HCT116 (cell line): Measurements from ENCODE around the gene ARMC6. TPM values are rescaled to one million over a fixed set of nuclear protein-coding genes. Genes with fewer than 3 reads are reported as not detected.

Experiments
- ATAC-seq: fragments of 200-7000 bp; cut with Tn5 transposase; 2 replicates; pipeline ENCODE4 v1.9.1; 2020; ENCODE audit warnings: mild to moderate bottlenecking, moderate library complexity
- BruUV-seq: library from RNA; stranded (reverse); fragments of 400-500 nt; replicated peaks from 2 replicates; lab custom pipeline; 2021; lab: Mats Ljungman, UMichigan
- CTCF ChIA-PET: fragments of 300-600 bp; sonication (Branson Sonifier 250); formaldehyde crosslinking; loops from one replicate; lab custom pipeline; 2021; ENCODE audit warnings: antibody characterized with exemption; lab: Charles Lee
- POLR2A ChIA-PET: fragments of 300-600, 350-600 bp; sonication (Branson Sonifier 250); formaldehyde crosslinking; loops from one replicate; lab custom pipeline; 2021; ENCODE audit warnings: antibody characterized with exemption; lab: Charles Lee
- RAD21 ChIA-PET, 2 experiments: fragments of 300-600 bp; sonication (Branson Sonifier 250); formaldehyde crosslinking; loops; one replicate each; lab custom pipeline; 2023; ENCODE audit warnings: low total read pairs in 2 of 2; ENCODE audit not compliant: uncharacterized antibody in 2 of 2, unreplicated experiment in 2 of 2, low non-redundant PET in 1 of 2; lab: Charles Lee
- DNase-seq: peaks from one replicate; pipeline ENCODE4 v3.0.0-alpha.2; 2010; ENCODE audit warnings: low read depth, low spot score
- H2AFZ ChIP-seq: fragments of 200-600 bp; shearing (Covaris generic), sonication (generic); 2 replicates; pipeline ENCODE4 v1.6.1; 2017; ENCODE audit warnings: low read depth, mixed run types, mixed read lengths, antibody characterized with exemption, low read length; ENCODE audit not compliant: poor library complexity, severe bottlenecking
- H3K27ac ChIP-seq: 2 replicates; pipeline ENCODE4 v1.5.1; 2012; ENCODE audit warnings: low read depth, low read length
- H3K27me3 ChIP-seq: fragments of 200-600 bp; sonication (generic); 2 replicates; pipeline ENCODE4 v1.6.1; 2016; ENCODE audit warnings: mixed run types, low read length, mixed read lengths; ENCODE audit not compliant: insufficient read depth
- H3K36me3 ChIP-seq, 2 experiments: fragments of 200-500 bp in 1 of 2; fragments of 200-600 bp in 1 of 2; sonication (Bioruptor generic) in 1 of 2; sonication (generic) in 1 of 2; 2 replicates each; pipeline versions ENCODE4 v1.5.1 to v1.6.1; 2014 to 2016; ENCODE audit warnings: low read length in 2 of 2, inconsistent platforms in 1 of 2, mixed read lengths in 1 of 2, mixed run types in 1 of 2; ENCODE audit not compliant: insufficient read depth in 2 of 2, control insufficient read depth in 1 of 2
- H3K4me1 ChIP-seq, 2 experiments: fragments of 200-600 bp in 1 of 2; sonication (generic) in 1 of 2; 2 replicates each; pipeline versions ENCODE4 v1.5.1 to v1.6.1; 2012 to 2017; ENCODE audit warnings: low read length in 2 of 2, inconsistent platforms in 1 of 2, mild to moderate bottlenecking in 1 of 2, mixed read lengths in 1 of 2, mixed run types in 1 of 2, moderate library complexity in 1 of 2; ENCODE audit not compliant: insufficient read depth in 2 of 2, control insufficient read depth in 1 of 2
- H3K4me2 ChIP-seq: fragments of 200-600 bp; sonication (generic); 2 replicates; pipeline ENCODE4 v1.6.1; 2017; ENCODE audit warnings: mixed run types, low read length, mixed read lengths
- H3K4me3 ChIP-seq, 2 experiments: fragments of 200-600 bp in 1 of 2; sonication (generic) in 1 of 2; replicated peaks in 1 of 2; 2 replicates each; pipeline ENCODE4 v1.5.1; 2011 to 2016; ENCODE audit warnings: low read length in 2 of 2, control low read depth in 1 of 2, low read depth in 1 of 2, mild to moderate bottlenecking in 1 of 2, mixed read lengths in 1 of 2, mixed run types in 1 of 2
- H3K79me2 ChIP-seq: fragments of 200-600 bp; sonication (generic); 2 replicates; pipeline ENCODE4 v1.6.1; 2017; ENCODE audit warnings: mild to moderate bottlenecking, mixed run types, low read length, moderate library complexity, mixed read lengths; ENCODE audit not compliant: insufficient read depth
- H3K9ac ChIP-seq: fragments of 200-600 bp; sonication (generic); 2 replicates; pipeline ENCODE4 v1.6.1; 2016; ENCODE audit warnings: low read length, mixed read lengths
- H3K9me2 ChIP-seq: fragments of 200-600 bp; sonication (generic), shearing (Covaris generic); 2 replicates; pipeline ENCODE4 v1.6.1; 2017; ENCODE audit warnings: mixed run types, mild to moderate bottlenecking, moderate library complexity; ENCODE audit not compliant: insufficient read depth
- H3K9me3 ChIP-seq, 2 experiments: fragments of 200-500 bp in 1 of 2; fragments of 200-600 bp in 1 of 2; sonication (Bioruptor generic) in 1 of 2; sonication (generic) in 1 of 2; 2 replicates each; pipeline ENCODE4 v1.6.1; 2014 to 2017; ENCODE audit warnings: low read length in 2 of 2, mixed read lengths in 2 of 2, inconsistent platforms in 1 of 2, low read depth in 1 of 2, mild to moderate bottlenecking in 1 of 2, mixed run types in 1 of 2, moderate library complexity in 1 of 2; ENCODE audit not compliant: control insufficient read depth in 1 of 2, insufficient read depth in 1 of 2
- H4K20me1 ChIP-seq: fragments of 200-600 bp; sonication (generic), shearing (Covaris generic); 2 replicates; pipeline ENCODE4 v1.6.1; 2017; ENCODE audit warnings: mixed run types, mild to moderate bottlenecking, moderate library complexity; ENCODE audit not compliant: insufficient read depth
- EGR1 ChIP-seq: IDR thresholded peaks from 2 replicates; pipeline ENCODE4 v1.6.1; 2012; ENCODE audit warnings: low read depth
- ELF1 ChIP-seq: IDR thresholded peaks from 2 replicates; pipeline ENCODE4 v1.6.1; 2012; ENCODE audit warnings: low read depth, borderline replicate concordance
- intact Hi-C: fragments of 100-400 bp; cut with micrococcal nuclease; formaldehyde crosslinking; loops from 2 replicates; pipeline ENCODE4 v1.10.0; 2022
- total RNA-seq: library from RNA; stranded (reverse); gene quantifications from one replicate; pipeline ENCODE4 v1.2.1, GENCODE V29; 2021; ENCODE audit not compliant: unreplicated experiment
- TF ChIP-seq, protein P1 (sequence below), 3 experiments: fragments of 200-600 bp in 1 of 3; sonication (generic) in 1 of 3; IDR thresholded peaks in 2 of 3; conservative IDR thresholded peaks in 1 of 3; 2 replicates each; pipeline ENCODE4 v1.5.1; 2012 to 2017; ENCODE audit warnings: low read depth in 2 of 3, low read length in 2 of 3, antibody characterized with exemption in 1 of 3, borderline replicate concordance in 1 of 3, control low read depth in 1 of 3, mild to moderate bottlenecking in 1 of 3, mixed read lengths in 1 of 3, mixed run types in 1 of 3, moderate library complexity in 1 of 3; ENCODE audit not compliant: insufficient read depth in 1 of 3
- TF ChIP-seq, protein P2 (sequence below): IDR thresholded peaks from 2 replicates; pipeline ENCODE4 v1.6.1; 2011; ENCODE audit warnings: mild to moderate bottlenecking, low read length, moderate library complexity; ENCODE audit not compliant: insufficient replicate concordance; ENCODE audit errors: extremely low read depth

The ARMC6 gene
- total RNA-seq, 1 experiment from 2014 or later = 34.7 TPM

DNA sequence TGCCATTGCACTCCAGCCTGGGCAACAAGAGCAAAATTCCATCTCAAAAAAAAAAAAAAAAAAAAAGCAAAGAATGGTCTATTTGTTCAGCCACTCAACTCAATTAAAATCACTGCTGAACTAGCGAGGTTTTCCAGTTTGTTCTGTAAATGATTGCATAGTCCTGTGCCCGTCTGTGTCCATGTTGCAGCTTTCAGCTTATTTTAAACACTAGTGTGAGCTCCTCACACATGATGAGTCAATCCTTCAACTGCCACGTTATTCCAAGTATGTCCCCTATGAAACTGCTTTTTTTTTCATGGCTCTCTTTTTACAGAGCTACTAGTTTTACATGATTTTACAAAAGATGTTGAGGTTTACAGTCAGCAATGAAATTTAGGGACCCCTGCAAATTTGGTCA, 12.3 kb upstream of the ARMC6 start:
- ATAC-seq (no peak), DNase-seq (no peak)
- no peaks in the 10 kb centered on the region for H3K9me2 ChIP-seq
- no TSS peak for BruUV-seq
- no peak overlapping the region for H3K27ac ChIP-seq
- intact Hi-C loops = no loop called here
- no peak overlapping the region for H2AFZ ChIP-seq
- H3K4me3 ChIP-seq = no peak overlapping the region
- H3K79me2 ChIP-seq = peaks cover 95% of the 10 kb centered on the region
- H3K4me2 ChIP-seq = no peak overlapping the region
- no peaks in the 10 kb centered on the region for H3K9me3 ChIP-seq
- no peaks in the 10 kb centered on the region for H3K27me3 ChIP-seq
- H3K9ac ChIP-seq = no peak overlapping the region
- CTCF ChIA-PET = no interaction called here
- RAD21 ChIA-PET = no interaction called here
- H3K4me1 ChIP-seq = no peaks in the 10 kb centered on the region
- peaks cover 48 to 61% of the 10 kb centered on the region in 2 experiments for H3K36me3 ChIP-seq
- H4K20me1 ChIP-seq = peaks cover 12% of the 10 kb centered on the region; the same call in 1 of the 2 replicates
- TF ChIP-seq EGR1 (no peak), ELF1 (no peak)
- TF ChIP-seq, protein P1, sequence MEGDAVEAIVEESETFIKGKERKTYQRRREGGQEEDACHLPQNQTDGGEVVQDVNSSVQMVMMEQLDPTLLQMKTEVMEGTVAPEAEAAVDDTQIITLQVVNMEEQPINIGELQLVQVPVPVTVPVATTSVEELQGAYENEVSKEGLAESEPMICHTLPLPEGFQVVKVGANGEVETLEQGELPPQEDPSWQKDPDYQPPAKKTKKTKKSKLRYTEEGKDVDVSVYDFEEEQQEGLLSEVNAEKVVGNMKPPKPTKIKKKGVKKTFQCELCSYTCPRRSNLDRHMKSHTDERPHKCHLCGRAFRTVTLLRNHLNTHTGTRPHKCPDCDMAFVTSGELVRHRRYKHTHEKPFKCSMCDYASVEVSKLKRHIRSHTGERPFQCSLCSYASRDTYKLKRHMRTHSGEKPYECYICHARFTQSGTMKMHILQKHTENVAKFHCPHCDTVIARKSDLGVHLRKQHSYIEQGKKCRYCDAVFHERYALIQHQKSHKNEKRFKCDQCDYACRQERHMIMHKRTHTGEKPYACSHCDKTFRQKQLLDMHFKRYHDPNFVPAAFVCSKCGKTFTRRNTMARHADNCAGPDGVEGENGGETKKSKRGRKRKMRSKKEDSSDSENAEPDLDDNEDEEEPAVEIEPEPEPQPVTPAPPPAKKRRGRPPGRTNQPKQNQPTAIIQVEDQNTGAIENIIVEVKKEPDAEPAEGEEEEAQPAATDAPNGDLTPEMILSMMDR (IDR thresholded peaks at IDR 0.05 in 2 of 3, conservative IDR thresholded peaks at IDR 0.05 in 1 of 3; ENCODE audit: borderline replicate concordance in 1 of 3, insufficient read depth in 1 of 3, low read depth in 2 of 3, low read length in 2 of 3) = no peak
- TF ChIP-seq, protein P2, sequence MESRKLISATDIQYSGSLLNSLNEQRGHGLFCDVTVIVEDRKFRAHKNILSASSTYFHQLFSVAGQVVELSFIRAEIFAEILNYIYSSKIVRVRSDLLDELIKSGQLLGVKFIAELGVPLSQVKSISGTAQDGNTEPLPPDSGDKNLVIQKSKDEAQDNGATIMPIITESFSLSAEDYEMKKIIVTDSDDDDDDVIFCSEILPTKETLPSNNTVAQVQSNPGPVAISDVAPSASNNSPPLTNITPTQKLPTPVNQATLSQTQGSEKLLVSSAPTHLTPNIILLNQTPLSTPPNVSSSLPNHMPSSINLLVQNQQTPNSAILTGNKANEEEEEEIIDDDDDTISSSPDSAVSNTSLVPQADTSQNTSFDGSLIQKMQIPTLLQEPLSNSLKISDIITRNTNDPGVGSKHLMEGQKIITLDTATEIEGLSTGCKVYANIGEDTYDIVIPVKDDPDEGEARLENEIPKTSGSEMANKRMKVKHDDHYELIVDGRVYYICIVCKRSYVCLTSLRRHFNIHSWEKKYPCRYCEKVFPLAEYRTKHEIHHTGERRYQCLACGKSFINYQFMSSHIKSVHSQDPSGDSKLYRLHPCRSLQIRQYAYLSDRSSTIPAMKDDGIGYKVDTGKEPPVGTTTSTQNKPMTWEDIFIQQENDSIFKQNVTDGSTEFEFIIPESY = no peak
- TF ChIP-seq, all 23 proteins: peak for 0
- POLR2A ChIA-PET = no interaction called here
